Coronary artery (tissue), 2 donors: ENCODE results near the gene TMEM209.

Source experiments
- DNase-seq: peaks from one replicate; pipeline ENCODE4 v3.0.0-alpha.2; 2017; ENCODE audit warnings: low spot score
- H3K27ac ChIP-seq, 2 donors: fragments of 200-600 bp; sonication (generic); one replicate each; pipeline ENCODE4 v1.5.1; 2016 to 2019
- H3K4me3 ChIP-seq: fragments of 200-600 bp; sonication (generic); 2 replicates; pipeline ENCODE4 v1.5.1; 2016; ENCODE audit warnings: mild to moderate bottlenecking, moderate library complexity
- CTCF ChIP-seq: fragments of 200-600 bp; sonication (generic); IDR thresholded peaks from one replicate; pipeline ENCODE4 v1.5.1; 2019; ENCODE audit warnings: antibody characterized with exemption

The TMEM209 gene

GRCh38 chr7:130118294-130118693 lies 86.9 kb downstream of the TMEM209 start:
- no peak for DNase-seq
- no peak overlapping the region for H3K4me3 ChIP-seq
- no peak overlapping the region for H3K27ac ChIP-seq
- TF ChIP-seq CTCF: no peak

GRCh38 chr7:130114776-130115175 lies 90.4 kb downstream of the TMEM209 start:
- TF ChIP-seq CTCF: no peak
- H3K27ac ChIP-seq: no peak overlapping the region
- H3K4me3 ChIP-seq: no peak overlapping the region
- no peak for DNase-seq
